Hepatocyte (in vitro differentiated cells): ENCODE results near the gene LAMA3.

Source experiments
- CTCF ChIP-seq: fragments of 200-600 bp; sonication (generic); IDR thresholded peaks from 2 replicates; pipeline ENCODE4 v1.5.1; 2016; ENCODE audit warnings: antibody characterized with exemption, mild to moderate bottlenecking; ENCODE audit not compliant: poor library complexity
- EZH2 ChIP-seq: fragments of 200-600 bp; sonication (generic); IDR thresholded peaks from 2 replicates; pipeline ENCODE4 v1.6.1; 2016; ENCODE audit warnings: antibody characterized with exemption, mild to moderate bottlenecking, borderline replicate concordance
- EZH2phosphoT487 ChIP-seq: fragments of 200-600 bp; sonication (generic); IDR thresholded peaks from one replicate; pipeline ENCODE4 v1.6.1; 2018; ENCODE audit warnings: antibody characterized with exemption, mild to moderate bottlenecking, low read depth, moderate library complexity; ENCODE audit not compliant: unreplicated experiment, severe bottlenecking

- TF ChIP-seq CTCF (no peak), EZH2 (no peak), EZH2phosphoT487 (no peak)
Observed at GRCh38 chr18:24003288-24003687, 314.0 kb downstream of the LAMA3 start.
